GM19395 (cell line): ENCODE data around the gene TCFL5.

ENCODE experiments used
- ATAC-seq: cut with Tn5 transposase; IDR thresholded peaks from one replicate; pipeline ENCODE4 v1.9.1; 2021; ENCODE audit warnings: mild to moderate bottlenecking, moderate library complexity; ENCODE audit not compliant: unreplicated experiment

The TCFL5 gene

GRCh38 chr20:62814060-62814708 lies 47.4 kb downstream of the TCFL5 start:
- no peak for ATAC-seq

- no peak for ATAC-seq
Measured at GRCh38 chr20:62813588-62813987, 48.0 kb downstream of the TCFL5 start.

- ATAC-seq: no peak
Measured at GRCh38 chr20:62812907-62813200, 48.8 kb downstream of the TCFL5 start.

GRCh38 chr20:62812181-62812906 lies 49.3 kb downstream of the TCFL5 start:
- ATAC-seq: no peak

GRCh38 chr20:62811720-62812119 lies 49.9 kb downstream of the TCFL5 start:
- no peak for ATAC-seq

- no peak for ATAC-seq
Measured at GRCh38 chr20:62811320-62811719, 50.3 kb downstream of the TCFL5 start.

GRCh38 chr20:62809530-62810428 lies 51.8 kb downstream of the TCFL5 start:
- no peak for ATAC-seq

- no peak for ATAC-seq
Measured at GRCh38 chr20:62808211-62808865, 53.3 kb downstream of the TCFL5 start.

GRCh38 chr20:62807444-62808210 lies 54.0 kb downstream of the TCFL5 start:
- no peak for ATAC-seq

GRCh38 chr20:62806383-62807050 lies 55.1 kb downstream of the TCFL5 start:
- no peak for ATAC-seq

- ATAC-seq: no peak
Measured at GRCh38 chr20:62805711-62806382, 55.8 kb downstream of the TCFL5 start.

- ATAC-seq: no peak
Measured at GRCh38 chr20:62805155-62805710, 56.4 kb downstream of the TCFL5 start.

- ATAC-seq: no peak
Measured at GRCh38 chr20:62804627-62805154, 56.9 kb downstream of the TCFL5 start, which contains the start of gene OGFR. Gene OGFR (plus strand): TSS chr20:62804835. CDS start chr20:62804860, 25 bp downstream.

GRCh38 chr20:62804021-62804626 lies 57.5 kb downstream of the TCFL5 start:
- ATAC-seq: no peak

GRCh38 chr20:62802026-62802712 lies 59.5 kb downstream of the TCFL5 start:
- no peak for ATAC-seq

- no peak for ATAC-seq
Measured at GRCh38 chr20:62801284-62802010, 60.2 kb downstream of the TCFL5 start.
